Stimulated activated CD4-positive, alpha-beta T cell treated with anti-CD3 and anti-CD28 coated beads, Interleukin-4, amount 100 ng/mL, for 48 hours (primary cell): ENCODE results near the gene TBATA.
"Not testable (repeated sequence)": the region's sequence is repeated elsewhere in the genome, so short reads cannot be mapped to it uniquely, and the experiment has no call there.

Source experiments
- DNase-seq, 2 donors: peaks; one replicate each; pipeline ENCODE4 v3.0.0-alpha.2; 2020; ENCODE audit warnings: low read depth in 2 of 2

TBATA gene

GRCh38 chr10:70778267-70778924, 6.8 kb downstream of the TBATA start:
- DNase-seq: no peak

- no peak for DNase-seq
Measured at GRCh38 chr10:70777063-70777875, 7.9 kb downstream of the TBATA start.

- DNase-seq: no peak
Measured at GRCh38 chr10:70776455-70777005, 8.6 kb downstream of the TBATA start.

DNA sequence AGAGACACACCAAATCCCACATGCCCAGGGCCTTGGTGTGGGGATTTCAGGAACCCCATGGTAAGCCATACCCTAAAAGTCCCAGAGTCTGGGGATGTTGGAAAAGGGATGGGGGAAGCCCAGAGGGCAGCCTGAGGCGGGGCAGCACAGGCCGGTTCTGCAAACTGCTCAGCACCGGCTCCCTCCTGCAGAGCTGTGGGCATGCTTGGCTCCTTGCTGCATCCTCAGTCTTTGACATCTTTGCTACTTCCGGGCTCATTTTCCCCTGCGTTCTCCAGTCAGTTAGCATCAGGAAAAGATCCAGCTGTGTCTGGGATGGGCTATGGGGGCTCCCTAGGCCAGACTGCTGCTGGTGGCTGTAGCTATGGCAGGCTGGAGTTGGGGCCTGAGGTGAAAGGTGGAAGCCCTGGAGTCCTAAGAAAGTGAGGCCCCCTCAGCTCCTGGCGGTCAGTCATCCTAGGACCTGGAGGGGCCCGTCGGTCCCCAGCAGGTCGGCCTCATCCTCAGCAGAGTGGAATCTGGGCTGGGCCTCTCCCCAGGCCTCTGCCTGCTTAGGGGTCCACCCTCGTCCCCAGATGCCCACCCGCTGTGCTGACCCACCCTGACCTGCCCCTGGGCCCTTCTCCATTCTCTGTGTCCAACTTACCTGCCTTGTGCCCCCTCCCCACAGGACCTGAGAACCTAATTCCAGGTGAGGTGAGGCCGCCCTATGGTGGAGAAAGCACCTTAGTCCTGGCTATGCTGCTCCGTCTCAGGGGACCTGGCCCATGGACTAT, 9.3 kb downstream of the TBATA start:
- no peak for DNase-seq

DNA sequence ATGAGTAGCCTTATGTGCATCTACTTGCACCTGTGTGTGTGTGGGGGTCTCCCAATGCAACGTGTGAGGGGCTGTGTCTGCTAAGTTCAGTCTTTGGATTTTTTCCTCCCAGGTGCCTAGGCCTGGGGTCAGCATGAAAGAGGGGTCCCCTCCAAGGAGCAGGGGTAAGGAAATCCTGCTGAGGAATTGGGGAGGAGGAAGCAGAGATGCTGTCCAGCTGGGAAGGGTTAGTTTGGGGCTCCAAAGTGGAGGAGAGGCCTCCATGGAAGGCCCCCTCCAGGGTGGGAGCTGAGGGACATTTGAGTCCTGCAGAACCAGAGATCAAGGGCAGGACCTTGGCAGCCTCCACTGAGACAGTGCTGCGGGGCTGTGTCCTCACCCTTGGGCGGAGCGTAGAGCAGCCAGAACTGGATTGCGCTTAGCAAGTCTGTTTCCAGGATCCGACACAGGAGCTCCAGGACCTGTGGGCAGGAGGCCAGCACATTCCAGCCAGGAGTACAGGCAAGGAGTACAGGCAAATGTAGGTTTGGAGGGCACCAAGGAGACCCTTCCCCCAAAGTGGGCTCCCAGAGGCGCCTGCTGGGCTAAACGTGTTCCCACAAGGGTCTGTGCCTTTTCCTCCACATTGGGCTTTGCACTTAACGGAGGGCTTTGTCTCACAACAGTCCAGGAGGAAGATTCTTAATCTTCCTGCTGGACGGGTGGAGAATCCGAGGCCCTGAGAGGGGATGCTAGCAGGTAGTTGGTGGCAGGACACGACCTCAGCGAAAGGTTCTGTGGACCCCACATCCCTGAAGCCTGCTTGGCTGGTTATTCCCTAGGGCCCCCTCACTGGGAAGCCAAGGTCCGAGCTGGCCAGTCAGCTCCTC, 10.1 kb downstream of the TBATA start:
- DNase-seq: no peak

DNA sequence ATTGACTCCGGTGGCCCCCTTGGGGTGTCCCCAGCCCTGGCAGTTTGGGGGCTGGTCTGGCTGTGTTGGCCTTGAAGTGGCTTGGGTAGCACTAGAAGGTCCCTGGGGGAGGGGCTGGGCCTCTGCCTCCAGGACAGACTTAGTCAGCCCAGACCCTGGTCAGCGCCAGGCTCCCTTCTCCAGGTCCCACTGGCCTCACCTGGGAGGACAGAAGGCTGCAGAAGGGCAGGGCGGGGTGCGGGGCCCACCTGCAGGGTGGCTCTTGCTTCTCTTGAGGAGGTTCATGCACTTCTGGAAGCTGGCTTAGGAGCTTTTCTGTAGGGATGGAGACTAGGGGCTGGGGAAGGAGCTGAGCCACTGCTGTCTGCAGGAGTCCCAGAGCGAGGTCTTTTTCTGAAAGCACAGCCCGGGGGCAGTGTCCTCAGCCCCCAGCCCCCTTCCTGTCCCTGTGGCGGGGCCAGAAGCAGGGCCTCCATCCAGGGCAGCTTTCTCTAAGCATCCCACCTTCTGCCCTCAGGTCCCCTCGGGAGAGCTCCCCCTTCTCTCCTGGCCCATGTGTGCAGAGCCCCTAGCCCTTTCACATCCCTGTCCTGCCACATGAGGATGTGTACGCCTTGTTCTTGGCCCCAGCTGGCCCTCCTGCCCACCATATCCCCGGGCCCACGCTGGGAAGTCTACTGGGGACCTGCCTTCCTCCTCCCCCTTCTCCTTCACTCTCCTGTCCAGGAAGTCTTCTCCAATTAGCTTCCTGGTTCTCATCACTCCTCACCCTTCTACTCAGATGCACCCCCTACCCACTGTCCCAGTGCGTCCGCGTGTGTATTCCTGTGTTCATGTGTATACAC, 11.0 kb downstream of the TBATA start:
- DNase-seq: no peak

DNA sequence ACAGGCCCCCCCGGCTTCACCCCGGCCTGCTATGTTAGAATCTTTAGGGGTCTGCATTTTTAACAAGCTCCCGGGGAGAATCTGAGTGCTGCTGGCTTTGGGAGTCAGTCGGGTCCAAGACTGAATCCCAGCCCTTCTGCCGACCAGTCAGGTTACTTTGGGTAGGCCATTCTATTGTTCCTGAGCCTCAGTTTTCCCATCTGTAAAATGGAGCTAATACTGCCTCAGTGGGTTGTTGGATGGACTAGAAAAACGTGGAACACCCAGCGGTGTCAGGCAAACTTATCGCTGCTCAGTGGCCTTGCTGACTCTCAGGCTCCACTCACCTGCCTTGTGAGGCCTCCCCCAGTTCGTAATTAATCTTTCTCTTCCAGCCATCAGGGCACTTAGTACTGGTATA, 11.7 kb downstream of the TBATA start:
- DNase-seq: no peak

- no peak for DNase-seq
Measured at GRCh38 chr10:70772627-70773026, 12.6 kb downstream of the TBATA start.

- no peak for DNase-seq
Measured at GRCh38 chr10:70771311-70772194, 13.6 kb downstream of the TBATA start.

DNA sequence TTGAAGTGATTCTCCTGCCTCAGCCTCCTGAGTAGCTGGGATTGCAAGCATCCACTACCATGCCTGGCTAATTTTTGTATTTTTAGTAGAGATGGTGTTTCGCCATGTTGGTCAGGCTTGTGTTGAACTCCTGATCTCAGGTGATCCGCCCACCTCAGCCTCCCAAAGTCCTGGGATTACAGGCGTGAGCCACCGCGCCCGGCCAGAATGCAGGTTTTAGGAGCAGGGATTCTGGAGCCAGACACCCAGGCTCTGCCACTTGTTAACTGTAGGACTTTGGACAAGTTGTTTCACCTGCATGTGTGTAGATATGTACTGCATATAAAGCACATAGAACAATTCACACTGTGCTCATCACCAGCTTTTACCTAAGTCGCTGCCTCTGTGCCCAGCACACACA, 14.7 kb downstream of the TBATA start:
- DNase-seq: not testable (repeated sequence)

DNA sequence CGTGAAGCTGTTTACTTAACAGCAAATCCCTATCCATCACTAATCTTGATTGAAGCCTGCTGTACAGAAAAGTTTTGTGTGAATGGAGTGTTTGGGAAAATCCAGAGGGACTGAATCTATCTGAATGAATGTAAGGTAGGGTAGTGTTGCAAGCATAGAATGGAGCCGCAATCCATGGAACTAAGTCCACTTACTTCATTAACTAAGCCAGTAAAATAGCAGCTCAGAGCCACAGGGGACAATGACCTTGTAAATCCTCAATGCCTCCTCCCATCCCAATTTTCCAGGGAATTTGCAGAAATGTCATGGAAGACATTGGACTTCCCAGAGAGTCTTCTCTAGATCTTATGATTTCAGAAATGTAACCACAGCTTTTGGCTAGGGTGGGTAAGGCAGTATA, 15.2 kb downstream of the TBATA start:
- DNase-seq: no peak

GRCh38 chr10:70769121-70769520, 16.1 kb downstream of the TBATA start:
- no peak for DNase-seq

- not testable (repeated sequence) for DNase-seq
Measured at GRCh38 chr10:70768026-70768685, 17.0 kb downstream of the TBATA start.

DNA sequence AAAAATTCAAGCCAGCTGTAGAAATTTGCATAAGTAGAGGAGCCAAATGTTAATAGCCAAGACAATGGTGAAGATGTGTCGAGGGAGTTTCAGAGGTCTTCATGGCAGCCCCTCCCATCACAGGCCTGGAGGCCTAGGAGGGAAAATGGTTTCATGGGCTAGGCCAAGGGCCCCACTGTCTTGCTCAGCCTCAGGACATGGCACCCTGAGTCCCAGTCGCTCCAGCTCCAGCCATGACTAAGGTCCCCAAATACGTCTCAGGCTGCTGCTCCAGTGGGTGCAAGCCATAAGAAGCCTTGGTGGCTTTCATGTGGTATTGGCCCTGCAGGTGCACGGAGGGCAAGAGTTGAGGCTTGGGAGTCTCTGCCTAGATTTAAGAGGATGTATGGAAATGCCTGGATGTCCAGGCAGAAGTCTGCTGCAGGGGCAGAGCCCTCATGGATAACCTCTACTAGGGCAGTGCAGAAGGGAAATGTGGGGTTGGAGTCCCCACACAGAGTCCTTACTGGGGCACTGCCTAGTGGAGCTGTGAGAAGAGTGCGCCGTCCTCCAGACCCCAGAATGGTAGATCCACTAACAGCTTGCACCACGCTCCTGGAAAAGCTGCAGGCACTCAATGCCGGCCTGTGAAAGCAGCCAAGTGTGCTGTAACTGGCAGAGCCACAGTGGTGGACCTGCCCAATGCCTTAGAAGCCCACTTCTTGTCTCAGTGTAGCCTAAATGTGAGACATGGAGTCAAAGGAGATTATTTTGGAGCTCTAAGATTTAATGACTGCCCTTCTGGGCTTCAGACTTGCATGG, 19.2 kb downstream of the TBATA start:
- DNase-seq: no peak

GRCh38 chr10:70763567-70763966, 21.6 kb downstream of the TBATA start:
- DNase-seq: no peak

- DNase-seq: no peak
Measured at GRCh38 chr10:70762441-70763175, 22.6 kb downstream of the TBATA start.

DNA sequence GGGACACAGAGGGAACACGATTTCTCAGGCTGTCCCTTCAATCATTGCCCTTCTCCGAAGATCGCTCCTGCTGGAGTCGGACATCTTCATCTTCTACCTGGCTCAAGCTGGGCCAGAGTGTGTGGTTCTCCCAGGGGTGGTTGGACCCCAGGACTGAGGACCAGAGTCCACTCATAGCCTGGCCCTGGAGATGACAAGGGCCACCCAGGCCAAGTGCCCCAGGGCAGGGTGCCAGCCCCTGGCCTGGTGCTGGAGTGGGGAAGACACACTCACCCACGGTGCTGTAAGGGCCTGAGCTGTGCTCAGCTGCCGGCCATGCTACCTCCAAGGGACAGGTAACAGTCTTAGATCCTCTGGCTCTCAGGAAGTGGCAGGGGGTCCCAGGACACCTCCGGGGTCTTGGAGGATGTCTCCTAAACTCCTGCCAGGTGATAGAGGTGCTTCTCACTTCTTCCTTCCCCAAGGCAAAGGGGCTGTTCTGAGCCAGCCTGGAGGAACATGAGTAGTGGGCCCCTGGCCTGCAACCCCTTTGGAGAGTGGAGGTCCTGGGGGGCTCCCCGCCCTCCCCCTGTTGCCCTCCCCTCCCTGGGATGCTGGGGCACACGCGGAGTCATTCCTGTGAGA, 23.3 kb downstream of the TBATA start:
- no peak for DNase-seq
